Body of pancreas (tissue), 4 donors: ENCODE results near the gene CCNL1. TPM values are rescaled to one million over a fixed set of nuclear protein-coding genes. Genes with fewer than 3 reads are reported as not detected.
A peak's percentile ranks its signal among the peaks of the same experiment; 100 is the strongest.
"Not testable (repeated sequence)": the region's sequence is repeated elsewhere in the genome, so short reads cannot be mapped to it uniquely, and the experiment has no call there.

Experiments used
- ATAC-seq: fragments of 150-250 bp; one replicate; pipeline ENCODE4 v1.9.1; 2016
- DNase-seq, 4 donors: peaks; one replicate each; pipeline ENCODE4 v3.0.0-alpha.2; 2019
- H3K27ac ChIP-seq, 4 donors: fragments of 200-600 bp; sonication (generic); 1 replicate in 3 of 4; 2 replicates in 1 of 4; pipeline versions ENCODE4 v1.5.1 to v1.6.1; 2016 to 2019; ENCODE audit warnings: mild to moderate bottlenecking in 1 of 4, mixed read lengths in 1 of 4, moderate library complexity in 1 of 4
- H3K27me3 ChIP-seq, 2 donors: fragments of 200-600 bp; sonication (generic); one replicate each; pipeline ENCODE4 v1.6.0; 2016; ENCODE audit warnings: mild to moderate bottlenecking in 1 of 2
- H3K36me3 ChIP-seq, 2 donors: fragments of 200-600 bp; sonication (generic); replicated peaks in 1 of 2; 2 replicates each; pipeline ENCODE4 v1.5.1; 2016; ENCODE audit warnings: low read depth in 2 of 2; ENCODE audit not compliant: insufficient read depth in 1 of 2
- H3K4me1 ChIP-seq: fragments of 200-600 bp; sonication (generic); one replicate; pipeline ENCODE4 v1.6.0; 2016
- H3K4me3 ChIP-seq, 2 donors: fragments of 200-600 bp; sonication (generic); 1 replicate in 1 of 2; 2 replicates in 1 of 2; pipeline ENCODE4 v1.5.1; 2016 to 2019
- H3K9me3 ChIP-seq, 3 donors: fragments of 200-600 bp; sonication (generic); 1 replicate in 2 of 3; 2 replicates in 1 of 3; pipeline ENCODE4 v1.5.1; 2016
- CTCF ChIP-seq, 7 experiments: fragments of 450-650 bp in 4 of 7; fragments of 200-600 bp in 3 of 7; sonication (generic) in 3 of 7; IDR thresholded peaks; one replicate each; pipeline ENCODE4 v1.5.1; 2016 to 2019; ENCODE audit warnings: antibody characterized with exemption in 7 of 7
- POLR2A ChIP-seq, 3 donors: fragments of 450-650 bp; IDR thresholded peaks; one replicate each; pipeline ENCODE4 v1.6.1; 2016; ENCODE audit warnings: antibody characterized with exemption in 3 of 3, mild to moderate bottlenecking in 2 of 3
- WGBS, 2 donors: methylation state at CpG; one replicate each; pipeline ENCODE4 v1.1.5; 2017; 5-methylcytosine and 5-hydroxymethylcytosine counted together
- intact Hi-C: fragments of 100-400 bp; cut with DNase I; formaldehyde crosslinking; loops from one replicate; pipeline ENCODE4 v1.15.1; 2023
- total RNA-seq, 2 donors: library from RNA; depleted of rRNA; stranded (reverse); fragments of >200 nt; gene quantifications; one replicate each; pipeline ENCODE4 v1.1.0, GENCODE V29; 2016

CCNL1 gene
- total RNA-seq, 2 donors from 2014 or later = 194 to 196 TPM

- intact Hi-C loops = no loop called here
- Histone ChIP-seq H3K9me3 (no peaks in the 10 kb centered on the region), H3K4me1 (peaks cover 32% of the 10 kb centered on the region), H3K36me3 (no peaks in the 10 kb centered on the region), H3K27ac (peak overlapping the region in 3 of 4 donors; percentile 91 to 97 (median 96)), H3K4me3 (peak overlapping the region; percentile 18 to 19), H3K27me3 (no peaks in the 10 kb centered on the region)
- TF ChIP-seq CTCF (IDR thresholded peaks at IDR 0.05) = no peak
- no peak for TF ChIP-seq POLR2A (IDR thresholded peaks at IDR 0.05)
- ATAC-seq (no peak), DNase-seq (peak; percentile 28 to 62 (median 42))
- WGBS, 2 donors = 8 to 9% methylated on average over 12 of the region's 12 CpGs
Observed at GRCh38 chr3:157175691-157176507, 16.0 kb upstream of the CCNL1 start.

DNA sequence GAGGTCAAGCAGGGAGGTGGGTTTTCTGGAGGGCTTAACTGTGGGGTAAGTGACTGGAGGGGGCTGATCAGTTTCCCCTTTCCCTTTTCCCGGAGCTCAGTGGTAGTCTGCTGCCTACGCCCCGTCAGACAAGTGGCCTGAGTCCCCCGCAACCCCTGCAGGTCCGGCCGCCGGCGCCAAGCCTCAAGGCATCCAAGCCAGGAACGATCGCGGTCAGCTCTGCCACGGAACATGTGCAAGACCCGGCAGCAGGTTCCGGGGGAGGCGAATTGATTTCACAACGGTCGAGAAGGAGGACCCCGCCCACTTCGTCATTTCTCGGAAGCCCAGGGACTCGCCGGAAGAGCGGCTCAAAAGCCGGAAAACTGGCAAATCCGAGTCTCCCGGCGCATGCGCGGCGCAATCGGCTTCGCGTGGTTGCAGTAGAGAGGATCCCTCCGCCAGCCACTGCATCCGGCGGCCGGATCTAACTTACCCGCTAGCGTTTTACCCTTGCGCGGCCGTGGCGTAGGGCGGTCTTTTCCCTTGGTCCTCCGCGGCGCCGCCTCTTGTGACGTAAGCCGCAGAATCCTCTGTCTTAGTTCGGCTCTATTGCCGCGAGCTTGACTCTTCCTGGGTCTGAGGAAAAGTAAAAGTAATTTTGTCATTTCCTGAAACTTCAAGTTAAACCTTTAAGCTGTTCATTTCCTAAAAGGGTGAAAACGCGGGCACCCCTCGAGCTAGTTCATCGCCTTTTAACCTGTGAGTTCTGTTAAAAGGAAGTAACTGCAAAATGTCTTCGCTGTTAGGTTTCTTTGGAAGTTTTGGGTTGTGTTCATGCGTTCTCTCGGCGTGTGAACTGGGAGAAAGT is 14.9 kb upstream of the CCNL1 start:
- TF ChIP-seq POLR2A (IDR thresholded peaks at IDR 0.05) = peak; percentile 97 to 100 (median 99)
- peak in 2 of 7 experiments; percentile 4 to 13 for TF ChIP-seq CTCF (IDR thresholded peaks at IDR 0.05)
- ATAC-seq = peak; percentile 97
- H3K4me3 ChIP-seq = peak overlapping the region; percentile 18 to 19
- 1% methylated on average over 24 to 61 of the region's 61 CpGs for WGBS, 2 donors
- H3K9me3 ChIP-seq = no peaks in the 10 kb centered on the region
- peak; percentile 99 to 100 (median 100) for DNase-seq
- H3K27me3 ChIP-seq = no peaks in the 10 kb centered on the region
- H3K36me3 ChIP-seq = no peaks in the 10 kb centered on the region
- intact Hi-C loops = no loop called here
- H3K4me1 ChIP-seq = peaks cover 22% of the 10 kb centered on the region
- peak overlapping the region; percentile 91 to 98 (median 96) for H3K27ac ChIP-seq

GRCh38 chr3:157174290-157174648 is 14.3 kb upstream of the CCNL1 start:
- Histone ChIP-seq H3K27me3 (no peaks in the 10 kb centered on the region), H3K36me3 (no peaks in the 10 kb centered on the region), H3K4me3 (peak overlapping the region in 1 of 2 donors; percentile 11), H3K9me3 (no peaks in the 10 kb centered on the region), H3K4me1 (peaks cover 20% of the 10 kb centered on the region), H3K27ac (peak overlapping the region; percentile 91 to 98 (median 96))
- TF ChIP-seq CTCF (IDR thresholded peaks at IDR 0.05) = no peak
- no peak for TF ChIP-seq POLR2A (IDR thresholded peaks at IDR 0.05)
- ATAC-seq = peak; percentile 18
- peak; percentile 40 to 51 (median 44) for DNase-seq
- intact Hi-C loops = no loop called here
- WGBS, 2 donors = 1% methylated on average over 15 of the region's 15 CpGs

DNA sequence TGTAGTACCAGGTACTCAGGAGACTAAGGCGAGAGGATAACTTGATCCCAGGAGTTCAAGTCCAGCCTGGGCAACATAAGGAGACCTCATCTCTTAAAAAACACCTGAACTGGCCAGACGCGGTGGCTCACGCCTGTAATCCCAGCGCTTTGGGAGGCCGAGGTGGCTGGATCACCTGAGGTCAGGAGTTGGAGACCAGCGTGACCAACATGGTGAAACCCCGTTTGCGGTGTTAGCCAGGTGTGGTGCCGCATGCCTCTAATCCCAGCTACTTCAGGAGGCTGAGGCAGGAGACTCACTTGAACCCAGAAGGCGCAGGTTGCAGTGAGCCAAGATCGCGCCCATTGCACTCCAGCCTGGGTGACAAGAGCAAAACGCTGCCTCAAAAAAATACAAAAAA is 13.4 kb upstream of the CCNL1 start:
- whole genome bisulfite sequencing, 2 donors = 94 to 98% methylated on average over 14 of the region's 14 CpGs
- H3K27ac ChIP-seq = peak overlapping the region in 1 of 4 donors; percentile 91
- H3K27me3 ChIP-seq, H3K4me3 ChIP-seq, intact Hi-C loops, DNase-seq, H3K36me3 ChIP-seq, H3K9me3 ChIP-seq, ATAC-seq: not testable (repeated sequence)
- H3K4me1 ChIP-seq = peaks cover 20% of the 10 kb centered on the region

GRCh38 chr3:157172746-157173145 is 12.8 kb upstream of the CCNL1 start:
- ATAC-seq = no peak
- Histone ChIP-seq H3K4me3 (no peak overlapping the region), H3K9me3 (no peaks in the 10 kb centered on the region), H3K27me3 (no peaks in the 10 kb centered on the region), H3K4me1 (peaks cover 20% of the 10 kb centered on the region), H3K36me3 (no peaks in the 10 kb centered on the region), H3K27ac (no peak overlapping the region)
- 70 to 72% methylated on average over 4 of the region's 4 CpGs for WGBS, 2 donors
- intact Hi-C loops = no loop called here
- DNase-seq = no peak
- TF ChIP-seq POLR2A (IDR thresholded peaks at IDR 0.05) (no peak), CTCF (IDR thresholded peaks at IDR 0.05) (no peak)
